ENCODE data around the gene COBL. TPM values are rescaled to one million over a fixed set of nuclear protein-coding genes. Genes with fewer than 3 reads are reported as not detected.

The COBL gene
- total and polyA plus RNA-seq, 9 of the 15 experiments (the other 6 are each of a cell fraction or from before 2014, with no cell fraction given): 0.01 to 2.4 (median 0.09) TPM; not detected in 3

DNA sequence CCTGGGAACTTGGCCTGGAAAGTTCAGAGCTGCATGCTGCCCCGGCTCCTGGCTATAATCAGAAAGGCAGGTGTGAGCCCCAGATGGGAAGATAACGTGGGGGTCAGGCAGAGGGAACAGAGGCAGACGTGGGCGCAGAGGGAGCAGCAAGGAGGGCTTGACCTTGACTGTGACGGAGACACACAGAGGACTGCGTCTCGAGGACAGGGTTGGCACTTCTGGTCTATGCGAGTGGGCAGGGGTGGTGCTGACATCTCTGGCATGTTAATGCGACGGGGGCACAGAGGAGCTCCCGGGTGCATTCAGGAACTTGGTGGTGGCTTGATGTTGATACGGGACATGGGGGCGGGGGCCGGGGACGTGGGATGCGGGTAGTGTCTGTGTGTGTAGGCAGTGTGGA, 301.8 kb downstream of the COBL start:
- WGBS (ENCODE audit: insufficient coverage, low coverage, missing lambda C conversion rate): 3% methylated on average over 14 of the region's 16 CpGs
- in situ Hi-C loops (cut with MboI) (no loop called here), intact Hi-C loops (cut with micrococcal nuclease) (no loop called here)
- H3K4me1 ChIP-seq (replicated peaks in 1 of 2; ENCODE audit: control insufficient read depth in 2 of 2, insufficient read depth in 2 of 2, low read length in 2 of 2): peaks cover 0 to 3% of the 10 kb centered on the region in 2 experiments; a peak in 1 of 5 replicates
- FAIRE-seq: no peak
- DNase-seq (ENCODE audit: extremely low read depth in 1 of 4, low spot score in 3 of 4): no peak
- H4K20me1 ChIP-seq (replicated peaks; ENCODE audit: control insufficient read depth, insufficient read depth, low read length): peaks cover 5% of the 10 kb centered on the region
- no peak overlapping the region for H3K27ac ChIP-seq (ENCODE audit: extremely low read depth, low read depth, low read length)
- no peak overlapping the region for H3K4me2 ChIP-seq (ENCODE audit: insufficient read depth, low read length)
- H3K4me3 ChIP-seq: no peak overlapping the region
- POLR2A ChIA-PET: no interaction called here
- peaks cover 10 to 70% of the 10 kb centered on the region in 2 experiments; a peak in 4 of 5 replicates for H3K27me3 ChIP-seq (ENCODE audit: control insufficient read depth in 2 of 2, insufficient read depth in 2 of 2, low read length in 2 of 2)
- TF ChIP-seq ELF2 (CRISPR knock-in tag; IDR thresholded peaks at IDR 0.05) (no peak), PCBP2 (IDR thresholded peaks at IDR 0.05; ENCODE audit: low read depth, low read length, poor library complexity, severe bottlenecking) (no peak), RCOR1 (IDR thresholded peaks at IDR 0.05; ENCODE audit: borderline replicate concordance in 1 of 2, low read depth in 2 of 2, low read length in 2 of 2) (no peak), OTX1 (CRISPR knock-in tag; IDR thresholded peaks at IDR 0.05) (no peak), POLR2G (IDR thresholded peaks at IDR 0.05; ENCODE audit: low read depth, low read length) (no peak), GATA2 (CRISPR knock-in tag; IDR thresholded peaks at IDR 0.05) (no peak), L3MBTL2 (IDR thresholded peaks at IDR 0.05) (no peak), ZNF23 (CRISPR knock-in tag; IDR thresholded peaks at IDR 0.05) (no peak), POLR2B (IDR thresholded peaks at IDR 0.05; ENCODE audit: low read depth, partially characterized antibody) (no peak), CREB1 (IDR thresholded peaks at IDR 0.05) (no peak), CREB1 (CRISPR knock-in tag; IDR thresholded peaks at IDR 0.05) (no peak)
- TF ChIP-seq, protein P1, sequence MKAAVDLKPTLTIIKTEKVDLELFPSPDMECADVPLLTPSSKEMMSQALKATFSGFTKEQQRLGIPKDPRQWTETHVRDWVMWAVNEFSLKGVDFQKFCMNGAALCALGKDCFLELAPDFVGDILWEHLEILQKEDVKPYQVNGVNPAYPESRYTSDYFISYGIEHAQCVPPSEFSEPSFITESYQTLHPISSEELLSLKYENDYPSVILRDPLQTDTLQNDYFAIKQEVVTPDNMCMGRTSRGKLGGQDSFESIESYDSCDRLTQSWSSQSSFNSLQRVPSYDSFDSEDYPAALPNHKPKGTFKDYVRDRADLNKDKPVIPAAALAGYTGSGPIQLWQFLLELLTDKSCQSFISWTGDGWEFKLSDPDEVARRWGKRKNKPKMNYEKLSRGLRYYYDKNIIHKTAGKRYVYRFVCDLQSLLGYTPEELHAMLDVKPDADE (conservative IDR thresholded peaks at IDR 0.05; ENCODE audit: control insufficient read depth, low read depth, low read length): no peak
- TF ChIP-seq, protein P2, sequence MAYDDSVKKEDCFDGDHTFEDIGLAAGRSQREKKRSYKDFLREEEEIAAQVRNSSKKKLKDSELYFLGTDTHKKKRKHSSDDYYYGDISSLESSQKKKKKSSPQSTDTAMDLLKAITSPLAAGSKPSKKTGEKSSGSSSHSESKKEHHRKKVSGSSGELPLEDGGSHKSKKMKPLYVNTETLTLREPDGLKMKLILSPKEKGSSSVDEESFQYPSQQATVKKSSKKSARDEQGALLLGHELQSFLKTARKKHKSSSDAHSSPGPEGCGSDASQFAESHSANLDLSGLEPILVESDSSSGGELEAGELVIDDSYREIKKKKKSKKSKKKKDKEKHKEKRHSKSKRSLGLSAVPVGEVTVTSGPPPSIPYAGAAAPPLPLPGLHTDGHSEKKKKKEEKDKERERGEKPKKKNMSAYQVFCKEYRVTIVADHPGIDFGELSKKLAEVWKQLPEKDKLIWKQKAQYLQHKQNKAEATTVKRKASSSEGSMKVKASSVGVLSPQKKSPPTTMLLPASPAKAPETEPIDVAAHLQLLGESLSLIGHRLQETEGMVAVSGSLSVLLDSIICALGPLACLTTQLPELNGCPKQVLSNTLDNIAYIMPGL (CRISPR knock-in tag; IDR thresholded peaks at IDR 0.05): no peak
- CTCF ChIA-PET (ENCODE audit: low intra/inter-chr PET ratio): no interaction called here
- H3K9ac ChIP-seq (ENCODE audit: insufficient read depth in 1 of 2, low read depth in 2 of 2, low read length in 2 of 2): no peak overlapping the region
- no peak for ATAC-seq
- H3K79me2 ChIP-seq (ENCODE audit: control insufficient read depth, insufficient read depth, low read length): no peaks in the 10 kb centered on the region
- H3K9me3 ChIP-seq (replicated peaks; ENCODE audit: control insufficient read depth, insufficient read depth, low read depth, low read length): no peaks in the 10 kb centered on the region
- BruUV-seq (replicated peaks): no TSS peak
- H2AFZ ChIP-seq (ENCODE audit: low read depth, low read length): no peak overlapping the region
- H3K9me1 ChIP-seq (ENCODE audit: control insufficient read depth, insufficient read depth, low read length): no peaks in the 10 kb centered on the region
- no peaks in the 10 kb centered on the region for H3K36me3 ChIP-seq (ENCODE audit: control insufficient read depth, insufficient read depth, low read length)
